GM12864 (cell line): ENCODE measurements around the gene TSPAN3.
A peak's percentile ranks its signal among the peaks of the same experiment; 100 is the strongest.

Source experiments
- DNase-seq: peaks from one replicate; pipeline ENCODE4 v3.0.0-alpha.2; 2011; ENCODE audit warnings: low read depth
- H3K4me3 ChIP-seq: 2 replicates; pipeline ENCODE4 v1.5.1; 2011; ENCODE audit warnings: mild to moderate bottlenecking, low read depth, low read length, control low read depth
- CTCF ChIP-seq: IDR thresholded peaks from 2 replicates; pipeline ENCODE4 v1.5.1; 2011; ENCODE audit warnings: low read depth, mild to moderate bottlenecking, moderate library complexity, low read length, control low read depth, inconsistent platforms; ENCODE audit errors: missing control alignments

TSPAN3 gene

GRCh38 chr15:77027697-77028450 is 43.0 kb downstream of the TSPAN3 start:
- no peak for TF ChIP-seq CTCF
- no peak for DNase-seq
- H3K4me3 ChIP-seq = no peak overlapping the region

- no peak overlapping the region for H3K4me3 ChIP-seq
- no peak for TF ChIP-seq CTCF
- DNase-seq = no peak
Measured at GRCh38 chr15:77027111-77027696, 43.7 kb downstream of the TSPAN3 start.

- DNase-seq = no peak
- H3K4me3 ChIP-seq = no peak overlapping the region
- no peak for TF ChIP-seq CTCF
Measured at GRCh38 chr15:77026501-77027110, 44.3 kb downstream of the TSPAN3 start.

- H3K4me3 ChIP-seq = no peak overlapping the region
- no peak for DNase-seq
- TF ChIP-seq CTCF = no peak
Measured at GRCh38 chr15:77025941-77026411, 44.9 kb downstream of the TSPAN3 start.

- DNase-seq = no peak
- no peak for TF ChIP-seq CTCF
- no peak overlapping the region for H3K4me3 ChIP-seq
Measured at GRCh38 chr15:77025083-77025901, 45.6 kb downstream of the TSPAN3 start.

- peak; percentile 88 for TF ChIP-seq CTCF
- no peak for DNase-seq
- H3K4me3 ChIP-seq = no peak overlapping the region
Measured at GRCh38 chr15:77024273-77025082, 46.4 kb downstream of the TSPAN3 start.
